Heart right ventricle (tissue), 16 donors: ENCODE results near the gene SCT. TPM values are rescaled to one million over a fixed set of nuclear protein-coding genes. Genes with fewer than 3 reads are reported as not detected.

Source experiments
- ATAC-seq, 8 donors: fragments of 200-7000 bp; cut with Tn5 transposase; one replicate each; pipeline ENCODE4 v1.9.1; 2020; ENCODE audit warnings: mild to moderate bottlenecking in 8 of 8, moderate library complexity in 8 of 8, moderate number of reproducible peaks in 1 of 8
- DNase-seq, 2 donors: peaks; one replicate each; pipeline ENCODE4 v3.0.0-alpha.2; 2020
- H3K27ac ChIP-seq, 10 donors: fragments of 200-600 bp; sonication (generic) in 2 of 10; one replicate each; pipeline versions ENCODE4 v1.5.0 to v1.8.0; 2020 to 2022; ENCODE audit warnings: mild to moderate bottlenecking in 3 of 10
- H3K27me3 ChIP-seq, 7 donors: fragments of 200-600 bp; one replicate each; pipeline ENCODE4 v1.8.0; 2021 to 2022; ENCODE audit warnings: mild to moderate bottlenecking in 2 of 7
- H3K36me3 ChIP-seq, 9 donors: fragments of 200-600 bp; sonication (generic) in 1 of 9; one replicate each; pipeline versions ENCODE4 v1.5.0 to v1.8.0; 2020 to 2022; ENCODE audit warnings: mild to moderate bottlenecking in 2 of 9
- H3K4me1 ChIP-seq, 9 donors: fragments of 200-600 bp; sonication (generic) in 1 of 9; one replicate each; pipeline versions ENCODE4 v1.5.0 to v1.8.0; 2020 to 2022; ENCODE audit warnings: mild to moderate bottlenecking in 4 of 9
- H3K4me3 ChIP-seq, 10 donors: fragments of 200-600 bp; sonication (generic) in 2 of 10; one replicate each; pipeline versions ENCODE4 v1.5.0 to v1.8.0; 2020 to 2022; ENCODE audit warnings: mild to moderate bottlenecking in 7 of 10, moderate library complexity in 2 of 10
- H3K9me3 ChIP-seq, 11 donors: fragments of 200-600 bp in 10 of 11; sonication (generic) in 2 of 11; one replicate each; pipeline versions ENCODE4 v1.5.0 to v1.8.0; 2013 to 2022; ENCODE audit warnings: mild to moderate bottlenecking in 2 of 11, control low read depth in 1 of 11, moderate library complexity in 1 of 11
- CTCF ChIP-seq, 9 donors: fragments of 200-600 bp; sonication (generic) in 2 of 9; IDR thresholded peaks; one replicate each; pipeline versions ENCODE4 v1.5.0 to v1.8.0; 2021 to 2022; ENCODE audit warnings: antibody characterized with exemption in 9 of 9, mild to moderate bottlenecking in 5 of 9, moderate library complexity in 1 of 9
- WGBS, 2 donors: extraction: QIAGEN DNeasy Blood & Tissue Kit; methylation state at CpG; one replicate each; pipeline ENCODE4 v1.1.7; 2013; ENCODE audit warnings: inconsistent platforms in 1 of 2; 5-methylcytosine and 5-hydroxymethylcytosine counted together
- intact Hi-C, 10 donors: fragments of 100-400 bp; cut with DNase I; formaldehyde crosslinking; loops; one replicate each; pipeline versions ENCODE4 v1.11.1 to v1.14.2; 2022
- polyA plus RNA-seq, 2 donors: library from polyadenylated mRNA; stranded (reverse); fragments of 200-250 nt; gene quantifications; one replicate each; pipeline ENCODE4 v1.2.3, GENCODE V29; 2013
- total RNA-seq, 10 donors: library from RNA; stranded (reverse); fragmentation: NEBNext Ultra II Directional in 3 of 10; extraction: Animal tissue kit (Norgen Biotek cat#: 25700) in 3 of 10; gene quantifications; one replicate each; pipeline versions ENCODE4 v1.2.1 to v1.2.4, GENCODE V29; 2021 to 2023
- donor health status: Arrhythmogenic right ventricular cardiomyopathy.
- donor health status: ischemic (EF 13 %, LVEDD 7.1; RV severe dilation, severe dysfunction).
- donor health status: healthy with polysubstance abuse.
- donor health status: DM: no; HTN: yes; CAD: no.
- donor health status: DM: no; HTN: no; CAD: no.
- donor health status: ischemic (EF 25% LVEDD 6.9; RV normal size, moderate dysfunction).
- donor health status: ischemic (EF 25% LVEDD 5.7; RV mildly dilated, moderate dysfunction).
- donor health status: healthy.
- donor health status: DM: yes; HTN: yes; CAD: no.
- donor health status: Ischemic cardiomyopathy.
- donor health status: ischemic (EF 35%, LVEDD 5.7; RV mildly dilated, moderate dysfunction).
- donor health status: nonischemic (EF 11% LVEDD 7.7; RV severe dilation, severe dysfunction).
- donor health status: DM: yes; HTN: yes; CAD: no.
- donor health status: PGD.
- donor health status: ischemic (EF 29% LVEDD 5.4; RV normal size, mild dysfunction).
- donor health status: nonischemic (EF 23%, LVEDD 6.1; RV moderate dilation, normal function).

Gene SCT
- total and polyA plus RNA-seq, 12 donors, result 0.64 to 2.0 (median 1.00) TPM; not detected in 8

GRCh38 chr11:620201-620600, 6.8 kb downstream of the SCT start:
- Histone ChIP-seq H3K36me3 (peaks cover 0 to 11% (median 0%) of the 10 kb centered on the region in 9 donors), H3K9me3 (no peaks in the 10 kb centered on the region), H3K27ac (no peak overlapping the region), H3K27me3 (peaks cover 0 to 19% (median 11%) of the 10 kb centered on the region in 7 donors), H3K4me1 (peaks cover 0 to 16% (median 8%) of the 10 kb centered on the region in 9 donors), H3K4me3 (no peak overlapping the region)
- DNase-seq, result peak in 1 of 2 donors; percentile 10
- no peak for TF ChIP-seq CTCF (IDR thresholded peaks at IDR 0.05)
- intact Hi-C loops, result loop anchor here in 1 of 10 donors (10.0 kb wide), 1 partner anchor 85 kb away; the partner anchor contains the start of genes HRAS and LRRC56
- ATAC-seq, result no peak
- WGBS, 2 donors, result 96 to 97% methylated on average over 13 of the region's 13 CpGs

GRCh38 chr11:619628-620050, 7.3 kb downstream of the SCT start:
- no peak overlapping the region for H3K27ac ChIP-seq
- no peak for ATAC-seq
- DNase-seq, result peak in 1 of 2 donors; percentile 12
- intact Hi-C loops, result loop anchor here in 1 of 10 donors (5.0 to 10.0 kb wide), 2 partner anchors 42 to 85 kb away; partner anchors contain the start of genes HRAS, LRRC56 and PHRF1
- peaks cover 0 to 15% (median 0%) of the 10 kb centered on the region in 9 donors for H3K36me3 ChIP-seq
- H3K27me3 ChIP-seq, result peaks cover 0 to 14% (median 6%) of the 10 kb centered on the region in 7 donors
- peaks cover 4 to 21% (median 14%) of the 10 kb centered on the region in 9 donors for H3K4me1 ChIP-seq
- no peak overlapping the region for H3K4me3 ChIP-seq
- WGBS, 2 donors, result 94 to 97% methylated on average over 19 to 22 of the region's 22 CpGs
- H3K9me3 ChIP-seq, result no peaks in the 10 kb centered on the region
- TF ChIP-seq CTCF (IDR thresholded peaks at IDR 0.05), result no peak

GRCh38 chr11:618856-619627, 7.9 kb downstream of the SCT start:
- intact Hi-C loops, result loop anchor here in 1 of 10 donors (5.0 kb wide), 1 partner anchor 42 kb away; the partner anchor contains the start of gene PHRF1

More at GRCh38 chr11:618856-619627, 7.9 kb downstream of the SCT start:
- no peak for TF ChIP-seq CTCF (IDR thresholded peaks at IDR 0.05)
- H3K27me3 ChIP-seq, result peaks cover 0 to 8% (median 0%) of the 10 kb centered on the region in 7 donors
- ATAC-seq (no peak), DNase-seq (no peak)
- H3K27ac ChIP-seq, result no peak overlapping the region
- H3K9me3 ChIP-seq, result no peaks in the 10 kb centered on the region
- no peak overlapping the region for H3K4me3 ChIP-seq
- peaks cover 10 to 27% (median 19%) of the 10 kb centered on the region in 9 donors for H3K4me1 ChIP-seq
- H3K36me3 ChIP-seq, result peaks cover 0 to 20% (median 0%) of the 10 kb centered on the region in 9 donors
- WGBS, 2 donors, result 92 to 93% methylated on average over 24 of the region's 24 CpGs
